ENCODE measurements around the gene OVCA2.
A peak's percentile ranks its signal among the peaks of the same experiment; 100 is the strongest.

The OVCA2 gene

DNA sequence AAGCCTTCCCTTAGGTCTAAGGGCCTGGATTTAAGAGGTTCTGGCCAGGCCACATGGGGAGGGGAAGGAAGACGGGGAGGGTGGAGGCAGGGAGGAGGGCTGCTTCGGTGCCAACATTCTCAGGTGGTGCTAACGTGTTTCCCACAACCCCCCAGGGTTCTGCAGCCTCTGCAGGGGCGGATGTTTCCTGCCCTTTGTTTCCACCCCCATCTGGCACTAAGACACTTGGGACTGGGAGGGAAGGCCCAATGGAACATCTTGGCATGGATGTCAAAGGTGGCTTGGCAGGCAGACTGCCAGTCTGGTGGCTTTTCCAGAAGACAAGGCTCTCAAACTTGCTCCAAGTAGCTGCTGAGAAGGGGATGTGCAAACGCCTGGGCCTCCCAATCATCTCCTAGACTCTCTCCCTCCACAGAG lies 25.8 kb downstream of the OVCA2 start:
- Histone ChIP-seq H2AFZ (ENCODE audit: low read depth) (no peak overlapping the region), H3K79me2 (ENCODE audit: insufficient read depth, low read depth) (no peaks in the 10 kb centered on the region), H3K4me3 (IDR thresholded peaks at IDR 0.05; ENCODE audit: insufficient read depth, low read depth, low read length) (no peak overlapping the region), H3K27me3 (ENCODE audit: insufficient read depth, low read depth) (no peaks in the 10 kb centered on the region), H4K20me1 (ENCODE audit: insufficient read depth) (no peaks in the 10 kb centered on the region), H3K9ac (no peak overlapping the region), H3K36me3 (ENCODE audit: insufficient read depth) (no peaks in the 10 kb centered on the region), H3K4me2 (no peak overlapping the region), H3K27ac (no peak overlapping the region), H3K4me1 (ENCODE audit: low read depth, poor library complexity, severe bottlenecking) (peaks cover 41% of the 10 kb centered on the region)
- TF ChIP-seq, protein P1, sequence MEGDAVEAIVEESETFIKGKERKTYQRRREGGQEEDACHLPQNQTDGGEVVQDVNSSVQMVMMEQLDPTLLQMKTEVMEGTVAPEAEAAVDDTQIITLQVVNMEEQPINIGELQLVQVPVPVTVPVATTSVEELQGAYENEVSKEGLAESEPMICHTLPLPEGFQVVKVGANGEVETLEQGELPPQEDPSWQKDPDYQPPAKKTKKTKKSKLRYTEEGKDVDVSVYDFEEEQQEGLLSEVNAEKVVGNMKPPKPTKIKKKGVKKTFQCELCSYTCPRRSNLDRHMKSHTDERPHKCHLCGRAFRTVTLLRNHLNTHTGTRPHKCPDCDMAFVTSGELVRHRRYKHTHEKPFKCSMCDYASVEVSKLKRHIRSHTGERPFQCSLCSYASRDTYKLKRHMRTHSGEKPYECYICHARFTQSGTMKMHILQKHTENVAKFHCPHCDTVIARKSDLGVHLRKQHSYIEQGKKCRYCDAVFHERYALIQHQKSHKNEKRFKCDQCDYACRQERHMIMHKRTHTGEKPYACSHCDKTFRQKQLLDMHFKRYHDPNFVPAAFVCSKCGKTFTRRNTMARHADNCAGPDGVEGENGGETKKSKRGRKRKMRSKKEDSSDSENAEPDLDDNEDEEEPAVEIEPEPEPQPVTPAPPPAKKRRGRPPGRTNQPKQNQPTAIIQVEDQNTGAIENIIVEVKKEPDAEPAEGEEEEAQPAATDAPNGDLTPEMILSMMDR (conservative IDR thresholded peaks at IDR 0.05; ENCODE audit: low read depth, low read length), result no peak

DNA sequence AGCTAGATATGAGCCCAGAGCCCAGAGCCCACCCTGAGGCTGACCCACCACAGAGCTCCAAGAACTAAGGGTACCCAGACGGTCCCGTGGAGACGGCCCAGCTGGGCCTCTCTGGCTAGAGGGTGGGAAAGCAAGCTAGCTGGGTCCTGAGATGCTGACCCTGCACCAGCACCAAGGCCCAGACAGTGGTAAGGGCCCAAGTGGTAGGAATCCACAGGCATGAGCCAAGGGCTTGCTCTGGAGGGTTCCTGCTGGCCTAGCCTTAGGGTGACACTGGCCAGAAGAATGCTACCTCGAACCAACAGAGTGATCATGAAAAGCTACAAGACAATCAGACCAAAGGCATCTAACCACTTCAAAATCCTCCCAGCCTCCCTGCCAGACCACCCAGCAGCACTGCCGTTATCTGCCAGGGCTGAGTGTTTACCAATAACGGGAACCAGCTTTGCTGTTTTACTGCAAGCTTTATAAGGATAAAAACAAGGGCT lies 26.3 kb downstream of the OVCA2 start:
- Histone ChIP-seq H3K4me3 (IDR thresholded peaks at IDR 0.05; ENCODE audit: insufficient read depth, low read depth, low read length) (no peak overlapping the region), H3K4me2 (no peak overlapping the region), H3K27ac (no peak overlapping the region), H3K9ac (no peak overlapping the region), H3K27me3 (ENCODE audit: insufficient read depth, low read depth) (no peaks in the 10 kb centered on the region), H2AFZ (ENCODE audit: low read depth) (no peak overlapping the region), H4K20me1 (ENCODE audit: insufficient read depth) (no peaks in the 10 kb centered on the region), H3K36me3 (ENCODE audit: insufficient read depth) (no peaks in the 10 kb centered on the region), H3K4me1 (ENCODE audit: low read depth, poor library complexity, severe bottlenecking) (peaks cover 41% of the 10 kb centered on the region), H3K79me2 (ENCODE audit: insufficient read depth, low read depth) (no peaks in the 10 kb centered on the region)
- TF ChIP-seq, protein P1 (conservative IDR thresholded peaks at IDR 0.05; ENCODE audit: low read depth, low read length), result no peak

DNA sequence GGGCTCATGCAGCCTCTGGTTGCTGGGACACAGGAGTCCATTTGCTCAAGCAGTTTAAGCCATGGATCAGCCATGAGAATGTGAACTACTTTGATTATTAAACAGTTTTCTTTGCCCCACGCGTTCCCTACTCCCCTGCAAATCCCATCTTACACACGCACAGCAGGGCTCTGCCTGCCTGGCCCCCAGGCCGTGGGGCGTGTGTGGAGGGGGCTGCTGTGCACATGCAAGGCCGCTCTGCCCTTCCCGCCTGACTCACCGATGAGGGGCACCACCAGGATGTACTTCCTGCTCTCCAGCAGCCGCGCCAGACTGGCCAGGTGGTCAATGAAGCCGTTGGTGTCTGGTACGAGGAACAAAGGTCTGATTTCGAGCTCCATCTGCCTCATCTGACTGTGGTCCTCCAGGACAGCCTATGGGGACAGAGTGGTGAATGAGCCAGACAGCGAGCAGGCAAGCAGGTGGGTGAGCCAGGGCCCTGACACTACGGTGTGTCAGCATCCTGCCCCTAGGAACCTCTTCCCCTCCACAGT lies 26.8 kb downstream of the OVCA2 start:
- Histone ChIP-seq H2AFZ (ENCODE audit: low read depth) (no peak overlapping the region), H3K4me3 (IDR thresholded peaks at IDR 0.05; ENCODE audit: insufficient read depth, low read depth, low read length) (no peak overlapping the region), H3K27ac (no peak overlapping the region), H3K27me3 (ENCODE audit: insufficient read depth, low read depth) (no peaks in the 10 kb centered on the region), H3K79me2 (ENCODE audit: insufficient read depth, low read depth) (no peaks in the 10 kb centered on the region), H3K36me3 (ENCODE audit: insufficient read depth) (no peaks in the 10 kb centered on the region), H4K20me1 (ENCODE audit: insufficient read depth) (no peaks in the 10 kb centered on the region), H3K4me2 (no peak overlapping the region), H3K9ac (no peak overlapping the region), H3K4me1 (ENCODE audit: low read depth, poor library complexity, severe bottlenecking) (peaks cover 41% of the 10 kb centered on the region)
- TF ChIP-seq, protein P1 (conservative IDR thresholded peaks at IDR 0.05; ENCODE audit: low read depth, low read length), result no peak

DNA sequence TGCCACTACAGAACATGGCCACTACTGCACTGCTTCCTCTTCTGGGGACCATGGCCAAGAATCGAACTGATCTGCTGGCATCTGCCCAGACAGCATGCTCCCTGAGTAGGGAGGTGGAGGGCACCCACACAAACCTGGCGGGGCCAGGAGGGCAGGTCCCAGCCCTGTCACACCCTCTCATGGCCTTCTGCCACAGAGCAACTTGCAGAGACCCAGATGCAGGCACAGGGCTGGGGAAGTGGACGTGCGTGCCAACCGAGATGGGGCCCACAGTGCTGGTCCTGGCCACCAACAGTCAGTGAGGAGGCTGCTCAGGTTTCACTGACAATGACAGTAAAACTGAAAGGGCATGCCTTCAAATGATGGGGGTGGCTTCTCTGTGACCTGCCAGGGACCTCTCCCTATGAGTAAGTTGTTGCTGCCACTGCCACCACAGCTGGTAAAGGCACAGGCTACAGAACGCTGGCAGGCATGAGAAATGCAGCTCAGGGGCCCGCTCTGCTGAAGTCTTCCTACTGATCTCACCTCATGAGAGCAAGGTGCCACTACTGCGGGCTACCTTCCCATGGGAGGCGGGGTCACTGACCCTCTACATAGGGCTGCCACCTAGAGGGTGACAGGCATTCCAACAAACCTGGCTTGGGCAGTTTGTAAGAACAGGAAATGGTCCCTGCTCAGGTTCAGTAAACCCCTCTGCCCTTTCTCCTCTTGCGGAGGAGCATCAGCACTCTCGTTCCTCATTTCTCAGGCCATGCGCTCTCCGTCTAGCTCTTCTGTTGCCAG lies 28.6 kb downstream of the OVCA2 start:
- peak overlapping the region; percentile 41; the same call in 1 of the 2 replicates for H3K9ac ChIP-seq
- no peaks in the 10 kb centered on the region for H3K36me3 ChIP-seq (ENCODE audit: insufficient read depth)
- H3K79me2 ChIP-seq (ENCODE audit: insufficient read depth, low read depth), result no peaks in the 10 kb centered on the region
- no peak overlapping the region for H3K4me3 ChIP-seq (IDR thresholded peaks at IDR 0.05; ENCODE audit: insufficient read depth, low read depth, low read length)
- H3K4me1 ChIP-seq (ENCODE audit: low read depth, poor library complexity, severe bottlenecking), result peaks cover 43% of the 10 kb centered on the region
- H4K20me1 ChIP-seq (ENCODE audit: insufficient read depth), result no peaks in the 10 kb centered on the region
- peak overlapping the region; percentile 89 for H3K4me2 ChIP-seq
- H3K27me3 ChIP-seq (ENCODE audit: insufficient read depth, low read depth), result no peaks in the 10 kb centered on the region
- TF ChIP-seq, protein P1 (conservative IDR thresholded peaks at IDR 0.05; ENCODE audit: low read depth, low read length), result peak; percentile 29
- no peak overlapping the region for H2AFZ ChIP-seq (ENCODE audit: low read depth)
- peak overlapping the region; percentile 87 for H3K27ac ChIP-seq

Data from KMS-11 (cell line).